Measurements from ENCODE around the gene TPM1.

DNA sequence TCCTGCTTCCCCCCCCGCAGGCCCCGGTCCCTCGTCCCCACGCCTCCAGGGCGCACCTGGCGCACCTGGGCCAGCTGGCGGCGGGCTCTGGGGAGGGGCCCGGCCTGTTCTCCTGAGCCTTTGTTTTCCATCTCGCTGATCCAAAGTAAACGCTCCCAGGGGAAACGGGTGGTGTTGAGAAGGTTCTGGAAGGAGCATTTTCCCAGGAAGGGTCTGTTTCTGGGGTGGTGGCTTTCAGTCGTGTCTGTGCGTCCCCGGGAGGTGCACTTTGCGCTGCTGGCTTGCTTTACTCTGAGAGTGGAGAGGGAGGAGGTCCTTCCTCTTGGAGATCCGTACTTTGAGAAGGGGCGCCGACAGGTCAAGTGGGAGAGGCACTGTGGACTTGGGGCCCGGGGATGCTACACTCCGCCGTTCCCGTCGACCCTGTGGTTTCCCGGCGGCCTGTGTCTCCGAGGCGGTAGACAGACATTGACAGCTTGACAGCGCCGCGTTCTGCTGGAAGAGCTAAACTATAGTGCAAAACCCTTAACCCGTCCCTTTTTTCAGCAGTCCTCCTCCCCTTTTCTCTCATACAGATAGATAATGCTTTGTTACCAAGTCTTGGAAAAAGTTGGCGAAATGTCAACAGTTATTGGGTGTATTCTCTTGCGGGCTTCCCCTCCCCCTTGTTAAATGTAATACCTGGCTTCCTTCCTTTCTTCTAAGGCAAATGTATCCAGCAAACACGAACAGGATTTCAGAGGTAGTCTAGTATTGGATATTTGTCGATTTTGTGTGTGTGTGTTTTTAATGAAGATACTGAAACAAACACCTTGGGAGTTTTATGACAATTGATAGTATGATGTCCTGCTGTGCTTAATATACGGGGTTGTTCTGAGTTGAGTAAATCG is 6.5 kb downstream of the TPM1 start:
- TF ChIP-seq POLR2AphosphoS5 (IDR thresholded peaks at IDR 0.05) (peak in 1 of 2 donors; percentile 74), POLR2A (IDR thresholded peaks at IDR 0.05; ENCODE audit: low read depth) (no peak)
